HEK293 (cell line): ENCODE measurements around the gene KIAA0232.

Source experiments
- ZNF24 ChIP-seq: fragments of 450-650 bp; formaldehyde crosslinking; IDR thresholded peaks from 2 replicates; pipeline ENCODE4 v1.5.1; 2016; ENCODE audit warnings: missing biosample characterization, missing genetic modification characterization
- ZNF549 ChIP-seq: fragments of 450-650 bp; IDR thresholded peaks from 2 replicates; pipeline ENCODE4 v1.5.1; 2018; ENCODE audit warnings: missing biosample characterization, missing genetic modification characterization, mild to moderate bottlenecking, inconsistent platforms, moderate library complexity
- ZNF654 ChIP-seq: fragments of 450-650 bp; formaldehyde crosslinking; IDR thresholded peaks from 2 replicates; pipeline ENCODE4 v1.5.1; 2016; ENCODE audit warnings: low read depth, missing biosample characterization, missing genetic modification characterization
- TF ChIP-seq, protein P1 (sequence below): fragments of 450-650 bp; formaldehyde crosslinking; IDR thresholded peaks from 2 replicates; pipeline ENCODE4 v1.5.1; 2016; ENCODE audit warnings: missing biosample characterization, missing genetic modification characterization
- TF ChIP-seq, protein P2 (sequence below): fragments of 450-650 bp; IDR thresholded peaks from 2 replicates; pipeline ENCODE4 v1.5.1; 2018; ENCODE audit warnings: missing biosample characterization, missing genetic modification characterization

DNA sequence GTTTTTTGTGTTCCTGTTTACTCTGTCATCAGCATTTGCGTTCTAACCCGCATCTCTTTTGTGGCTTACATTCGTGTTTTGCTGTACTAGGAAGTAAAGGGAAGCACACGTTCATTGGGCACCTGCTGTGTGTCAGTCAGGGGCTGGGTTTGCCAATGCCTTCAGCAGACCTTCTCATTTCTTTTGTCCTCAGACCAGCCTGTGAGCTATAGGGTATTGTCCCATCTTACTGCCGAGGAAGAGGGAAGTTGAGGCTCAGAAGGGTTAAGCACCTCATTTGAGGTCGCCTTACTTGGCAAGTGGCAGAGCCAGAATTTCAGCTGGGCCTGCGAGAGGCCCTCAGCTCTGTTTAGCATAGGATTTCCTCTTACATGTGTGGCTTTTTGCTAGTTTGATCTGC lies 135.8 kb downstream of the KIAA0232 start:
- TF ChIP-seq, protein P1, sequence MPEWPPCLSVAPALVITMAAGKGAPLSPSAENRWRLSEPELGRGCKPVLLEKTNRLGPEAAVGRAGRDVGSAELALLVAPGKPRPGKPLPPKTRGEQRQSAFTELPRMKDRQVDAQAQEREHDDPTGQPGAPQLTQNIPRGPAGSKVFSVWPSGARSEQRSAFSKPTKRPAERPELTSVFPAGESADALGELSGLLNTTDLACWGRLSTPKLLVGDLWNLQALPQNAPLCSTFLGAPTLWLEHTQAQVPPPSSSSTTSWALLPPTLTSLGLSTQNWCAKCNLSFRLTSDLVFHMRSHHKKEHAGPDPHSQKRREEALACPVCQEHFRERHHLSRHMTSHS (tag by site-specific recombination), result no peak
- TF ChIP-seq ZNF24 (tag by site-specific recombination) (no peak), ZNF549 (no peak), ZNF654 (tag by site-specific recombination) (no peak)
- TF ChIP-seq, protein P2, sequence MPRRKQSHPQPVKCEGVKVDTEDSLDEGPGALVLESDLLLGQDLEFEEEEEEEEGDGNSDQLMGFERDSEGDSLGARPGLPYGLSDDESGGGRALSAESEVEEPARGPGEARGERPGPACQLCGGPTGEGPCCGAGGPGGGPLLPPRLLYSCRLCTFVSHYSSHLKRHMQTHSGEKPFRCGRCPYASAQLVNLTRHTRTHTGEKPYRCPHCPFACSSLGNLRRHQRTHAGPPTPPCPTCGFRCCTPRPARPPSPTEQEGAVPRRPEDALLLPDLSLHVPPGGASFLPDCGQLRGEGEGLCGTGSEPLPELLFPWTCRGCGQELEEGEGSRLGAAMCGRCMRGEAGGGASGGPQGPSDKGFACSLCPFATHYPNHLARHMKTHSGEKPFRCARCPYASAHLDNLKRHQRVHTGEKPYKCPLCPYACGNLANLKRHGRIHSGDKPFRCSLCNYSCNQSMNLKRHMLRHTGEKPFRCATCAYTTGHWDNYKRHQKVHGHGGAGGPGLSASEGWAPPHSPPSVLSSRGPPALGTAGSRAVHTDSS (tag by site-specific recombination), result no peak
